A549 treated with AZD2906 at 1 μM for 4 hours (cell line): ENCODE data around the gene GFRAL. TPM values are rescaled to one million over a fixed set of nuclear protein-coding genes. Genes with fewer than 3 reads are reported as not detected.

Experiments used
- total RNA-seq: library from RNA; stranded (reverse); fragments of 200-300 nt; extraction: Qiagen RNA extraction; gene quantifications from 5 replicates; pipeline ENCODE4 v1.2.3, GENCODE V29; 2022

Gene GFRAL
- not detected in 5 replicates for total RNA-seq

GRCh38 chr6:55327169-55327568 is at the start of gene GFRAL:
Gene GFRAL, plus strand, starts transcription at chr6:55327469. Its CDS starts 86 bp downstream, at chr6:55327555.

Other genes starting within 250 kb of the GFRAL start
- not detected in 5 replicates for gene HCRTR2, start 153.0 kb upstream of the GFRAL start, total RNA-seq